ENCODE data around the gene EPM2AIP1.
"Not testable (repeated sequence)": the region's sequence is repeated elsewhere in the genome, so short reads cannot be mapped to it uniquely, and the experiment has no call there.

The EPM2AIP1 gene

GRCh38 chr3:36992806-36993325, at the start of gene EPM2AIP1:
Gene EPM2AIP1 (minus strand): TSS chr3:36993131. CDS start chr3:36993077, 54 bp downstream.
- DNase-seq (ENCODE audit: low spot score), result no peak

- not testable (repeated sequence) for DNase-seq (ENCODE audit: low spot score)
These were observed 49.8 kb upstream of the EPM2AIP1 start for GRCh38 chr3:37042712-37043111.

- DNase-seq (ENCODE audit: low spot score), result no peak
These were observed 48.7 kb upstream of the EPM2AIP1 start for GRCh38 chr3:37041546-37042195.

GRCh38 chr3:37040231-37040630, 47.3 kb upstream of the EPM2AIP1 start:
- DNase-seq (ENCODE audit: low spot score), result no peak

- DNase-seq (ENCODE audit: low spot score), result no peak
These were observed 46.4 kb upstream of the EPM2AIP1 start for GRCh38 chr3:37039161-37039846.

- DNase-seq (ENCODE audit: low spot score), result no peak
These were observed 44.4 kb upstream of the EPM2AIP1 start for GRCh38 chr3:37037352-37037751.

GRCh38 chr3:37032961-37033360, 40.0 kb upstream of the EPM2AIP1 start:
- no peak for DNase-seq (ENCODE audit: low spot score)

- no peak for DNase-seq (ENCODE audit: low spot score)
These were observed 38.3 kb upstream of the EPM2AIP1 start for GRCh38 chr3:37031096-37031682.

- no peak for DNase-seq (ENCODE audit: low spot score)
These were observed 37.7 kb upstream of the EPM2AIP1 start for GRCh38 chr3:37030588-37030987.

- DNase-seq (ENCODE audit: low spot score), result no peak
These were observed 36.7 kb upstream of the EPM2AIP1 start for GRCh38 chr3:37029516-37030163.

- DNase-seq (ENCODE audit: low spot score), result no peak
These were observed 36.2 kb upstream of the EPM2AIP1 start for GRCh38 chr3:37029111-37029510.

- DNase-seq (ENCODE audit: low spot score), result no peak
These were observed 35.4 kb upstream of the EPM2AIP1 start for GRCh38 chr3:37028329-37028728.

GRCh38 chr3:37026851-37027250, 33.9 kb upstream of the EPM2AIP1 start:
- no peak for DNase-seq (ENCODE audit: low spot score)

GRCh38 chr3:37025561-37026335, 32.8 kb upstream of the EPM2AIP1 start:
- no peak for DNase-seq (ENCODE audit: low spot score)

GRCh38 chr3:37024820-37025405, 32.0 kb upstream of the EPM2AIP1 start:
- DNase-seq (ENCODE audit: low spot score), result peak; percentile 55

- DNase-seq (ENCODE audit: low spot score), result peak; percentile 52
These were observed 31.2 kb upstream of the EPM2AIP1 start for GRCh38 chr3:37024092-37024491.

- no peak for DNase-seq (ENCODE audit: low spot score)
These were observed 24.8 kb upstream of the EPM2AIP1 start for GRCh38 chr3:37017683-37018082.

GRCh38 chr3:37016903-37017302, 24.0 kb upstream of the EPM2AIP1 start:
- no peak for DNase-seq (ENCODE audit: low spot score)

- DNase-seq (ENCODE audit: low spot score), result no peak
These were observed 22.7 kb upstream of the EPM2AIP1 start for GRCh38 chr3:37015642-37016041.

GRCh38 chr3:37014620-37015019, 21.7 kb upstream of the EPM2AIP1 start:
- DNase-seq (ENCODE audit: low spot score), result no peak

Measured in NAMALWA (cell line).